HG03521 (cell line): Measurements from ENCODE around the gene NEURL1.

Source experiments
- ATAC-seq: cut with Tn5 transposase; IDR thresholded peaks from one replicate; pipeline ENCODE4 v1.9.1; 2021; ENCODE audit warnings: mild to moderate bottlenecking, moderate library complexity; ENCODE audit not compliant: unreplicated experiment

NEURL1 gene

DNA sequence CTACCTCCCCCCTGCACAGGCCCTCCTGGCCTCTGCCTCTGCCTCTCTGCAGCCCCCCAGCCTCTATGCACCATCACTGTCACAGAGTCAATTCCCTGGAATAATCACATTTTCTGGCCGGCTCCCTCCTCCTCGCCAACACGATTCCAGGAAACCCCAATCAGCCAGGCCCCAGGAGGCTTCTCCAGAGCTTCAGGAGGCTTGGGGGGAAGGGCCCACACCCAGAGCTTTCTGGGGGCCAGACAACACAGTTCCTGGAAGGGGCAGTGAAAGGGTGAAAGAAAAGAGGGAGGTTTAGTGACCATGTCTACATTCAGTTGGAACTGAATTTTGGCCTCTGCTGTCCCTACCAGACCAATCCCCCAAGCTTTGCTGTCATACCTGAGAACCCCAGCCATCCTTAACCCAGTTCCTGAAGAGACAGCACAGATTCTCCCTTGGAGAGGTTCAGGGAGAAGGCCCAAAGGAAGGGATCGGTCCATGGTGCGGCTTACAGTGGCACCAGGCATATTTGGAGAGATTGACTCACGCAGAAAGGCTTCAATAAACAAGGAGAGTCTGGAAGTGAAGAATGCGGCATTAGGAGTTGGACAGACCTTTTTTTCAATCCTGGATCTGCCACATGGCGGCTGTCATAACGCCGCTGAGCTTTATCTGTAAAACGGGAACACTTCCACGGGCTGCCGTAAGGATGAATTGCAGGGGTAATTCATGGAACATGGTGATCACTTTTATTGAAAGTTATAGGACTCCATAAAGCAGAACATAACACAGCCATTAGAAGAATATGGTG is 89.0 kb downstream of the NEURL1 start:
- ATAC-seq: no peak

DNA sequence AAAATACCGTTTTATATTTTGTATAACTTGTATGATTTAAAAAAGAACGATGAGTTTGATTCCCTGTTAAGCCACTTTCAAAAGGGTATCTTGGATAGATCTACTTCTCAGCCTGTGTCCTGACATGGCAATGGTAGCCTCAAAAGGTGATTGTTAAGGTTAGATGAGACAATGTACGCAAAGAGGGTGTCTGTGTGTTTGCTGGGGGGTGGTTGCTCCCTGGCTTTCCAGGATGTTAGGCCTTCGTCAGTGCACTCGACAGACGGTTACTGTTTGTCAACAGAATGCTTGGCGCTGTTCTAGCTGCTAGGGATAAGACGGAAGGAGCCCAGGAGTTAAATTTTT is 90.3 kb downstream of the NEURL1 start:
- no peak for ATAC-seq

DNA sequence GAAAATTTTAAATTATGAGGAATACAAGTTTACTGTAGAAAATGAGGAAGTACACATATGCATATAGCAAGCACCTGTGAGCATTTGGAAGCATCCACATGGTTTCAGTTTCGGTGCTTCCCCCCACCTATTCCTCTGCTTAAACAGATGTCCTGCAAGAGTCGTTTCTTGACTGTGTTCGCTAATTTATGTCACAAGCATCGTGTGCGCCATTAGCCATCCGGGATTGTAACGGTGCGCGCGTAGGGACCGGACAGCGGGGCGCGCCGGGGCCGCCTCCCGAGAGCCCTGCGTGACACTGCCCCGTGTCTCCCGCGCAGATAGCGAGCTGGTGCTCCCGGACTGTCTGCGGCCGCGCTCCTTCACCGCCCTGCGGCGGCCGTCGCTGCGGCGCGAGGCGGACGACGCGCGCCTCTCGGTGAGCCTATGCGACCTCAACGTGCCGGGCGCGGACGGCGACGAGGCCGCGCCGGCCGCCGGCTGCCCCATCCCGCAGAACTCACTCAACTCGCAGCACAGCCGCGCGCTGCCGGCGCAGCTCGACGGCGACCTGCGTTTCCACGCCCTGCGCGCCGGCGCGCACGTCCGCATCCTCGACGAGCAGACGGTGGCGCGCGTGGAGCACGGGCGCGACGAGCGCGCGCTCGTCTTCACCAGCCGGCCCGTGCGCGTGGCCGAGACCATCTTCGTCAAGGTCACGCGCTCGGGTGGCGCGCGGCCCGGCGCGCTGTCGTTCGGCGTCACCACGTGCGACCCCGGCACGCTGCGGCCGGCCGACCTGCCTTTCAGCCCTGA is 90.9 kb downstream of the NEURL1 start:
- no peak for ATAC-seq

DNA sequence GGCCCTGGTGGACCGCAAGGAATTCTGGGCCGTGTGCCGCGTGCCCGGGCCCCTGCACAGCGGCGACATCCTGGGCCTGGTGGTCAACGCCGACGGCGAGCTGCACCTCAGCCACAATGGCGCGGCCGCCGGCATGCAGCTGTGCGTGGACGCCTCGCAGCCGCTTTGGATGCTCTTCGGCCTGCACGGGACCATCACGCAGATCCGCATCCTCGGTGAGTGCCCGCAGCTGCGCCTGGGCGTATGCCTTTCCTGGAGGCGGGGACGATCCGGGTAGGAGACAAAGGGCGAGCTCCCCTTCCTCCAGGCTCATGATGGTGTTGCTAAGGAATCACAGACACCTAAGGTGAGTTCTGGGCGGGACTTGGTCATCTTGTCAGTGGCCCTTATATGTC is 91.5 kb downstream of the NEURL1 start:
- no peak for ATAC-seq

DNA sequence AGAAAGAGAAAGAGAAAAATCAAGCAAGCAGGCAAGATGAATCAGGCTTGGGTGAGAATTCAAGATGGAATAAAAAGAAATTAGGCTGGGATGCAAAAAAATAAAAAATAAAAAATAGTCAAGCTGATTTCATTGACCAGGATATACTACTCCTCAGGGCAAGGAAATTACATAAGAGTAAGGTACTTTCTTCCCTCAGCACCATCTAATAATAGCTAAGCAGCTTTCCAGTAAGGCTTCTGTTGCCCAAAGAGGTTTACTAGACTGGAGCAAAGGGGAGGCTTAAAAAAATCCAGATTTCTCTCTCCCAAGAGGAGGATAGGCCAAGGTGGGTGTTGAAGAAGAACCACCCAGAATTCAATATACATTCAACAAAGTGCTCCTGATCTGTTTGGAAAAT is 93.6 kb downstream of the NEURL1 start:
- ATAC-seq: no peak

DNA sequence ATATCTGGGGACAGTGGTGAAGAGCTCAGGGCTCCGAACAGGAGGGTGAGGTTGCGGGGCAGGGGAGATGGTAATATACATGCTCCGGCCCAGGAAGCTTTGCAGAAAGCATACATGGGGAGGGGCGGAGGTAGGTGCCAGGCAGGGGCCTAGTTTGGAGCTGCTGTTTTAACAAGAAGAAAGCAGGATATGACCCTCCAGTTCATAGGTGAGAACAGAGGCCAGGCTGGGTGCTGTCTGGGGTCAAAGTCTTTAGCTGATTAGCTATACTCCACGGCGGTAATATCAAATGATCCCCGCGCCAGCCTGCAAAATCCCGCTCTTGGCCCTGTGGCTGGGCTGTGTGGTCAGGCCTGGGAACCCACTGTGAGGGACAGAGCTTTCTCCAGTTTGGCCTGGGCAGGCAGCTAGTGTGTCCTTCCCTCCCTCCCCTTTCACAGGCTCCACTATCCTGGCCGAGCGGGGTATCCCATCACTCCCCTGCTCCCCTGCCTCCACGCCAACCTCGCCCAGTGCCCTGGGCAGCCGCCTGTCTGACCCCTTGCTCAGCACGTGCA is 95.6 kb downstream of the NEURL1 start:
- no peak for ATAC-seq

DNA sequence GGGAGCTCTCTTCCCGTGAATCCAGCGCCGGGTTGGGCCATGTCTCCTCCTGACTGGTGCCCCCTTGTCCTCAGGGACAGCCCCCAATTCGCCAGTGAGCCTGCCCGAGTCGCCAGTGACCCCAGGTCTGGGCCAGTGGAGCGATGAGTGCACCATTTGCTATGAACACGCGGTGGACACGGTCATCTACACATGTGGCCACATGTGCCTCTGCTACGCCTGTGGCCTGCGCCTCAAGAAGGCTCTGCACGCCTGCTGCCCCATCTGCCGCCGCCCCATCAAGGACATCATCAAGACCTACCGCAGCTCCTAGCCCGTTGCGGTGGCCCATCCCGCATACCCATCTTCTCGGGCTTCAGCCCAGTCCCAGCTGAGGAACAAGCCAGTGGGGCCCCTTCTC is 96.6 kb downstream of the NEURL1 start:
- no peak for ATAC-seq

DNA sequence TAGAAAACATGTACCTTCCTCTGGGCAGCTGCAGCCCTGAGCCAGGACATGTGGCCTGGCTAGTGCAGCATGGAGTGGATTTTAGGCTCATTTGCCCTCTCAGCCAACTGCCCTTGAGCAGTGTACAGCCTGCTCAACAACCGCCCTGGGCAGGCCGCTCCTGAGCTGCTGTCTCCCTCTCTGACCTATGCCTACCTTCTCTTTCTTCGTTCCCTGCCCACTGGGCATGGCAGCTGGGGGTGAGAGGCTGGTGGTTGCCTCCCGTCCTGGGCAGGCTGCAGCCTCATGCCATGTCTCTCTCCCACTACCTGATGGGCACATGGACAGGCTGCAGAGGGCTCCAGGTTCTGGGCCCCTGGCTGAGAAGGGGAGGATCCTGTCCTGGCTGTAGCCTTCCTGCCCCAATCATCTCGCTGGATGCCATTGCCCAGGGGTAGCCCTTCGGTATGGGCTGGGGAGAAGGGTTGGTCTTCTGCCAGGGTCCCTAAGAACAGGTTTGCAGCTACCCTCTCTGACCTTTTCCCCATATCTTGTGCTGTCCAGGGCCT is 97.3 kb downstream of the NEURL1 start:
- no peak for ATAC-seq

DNA sequence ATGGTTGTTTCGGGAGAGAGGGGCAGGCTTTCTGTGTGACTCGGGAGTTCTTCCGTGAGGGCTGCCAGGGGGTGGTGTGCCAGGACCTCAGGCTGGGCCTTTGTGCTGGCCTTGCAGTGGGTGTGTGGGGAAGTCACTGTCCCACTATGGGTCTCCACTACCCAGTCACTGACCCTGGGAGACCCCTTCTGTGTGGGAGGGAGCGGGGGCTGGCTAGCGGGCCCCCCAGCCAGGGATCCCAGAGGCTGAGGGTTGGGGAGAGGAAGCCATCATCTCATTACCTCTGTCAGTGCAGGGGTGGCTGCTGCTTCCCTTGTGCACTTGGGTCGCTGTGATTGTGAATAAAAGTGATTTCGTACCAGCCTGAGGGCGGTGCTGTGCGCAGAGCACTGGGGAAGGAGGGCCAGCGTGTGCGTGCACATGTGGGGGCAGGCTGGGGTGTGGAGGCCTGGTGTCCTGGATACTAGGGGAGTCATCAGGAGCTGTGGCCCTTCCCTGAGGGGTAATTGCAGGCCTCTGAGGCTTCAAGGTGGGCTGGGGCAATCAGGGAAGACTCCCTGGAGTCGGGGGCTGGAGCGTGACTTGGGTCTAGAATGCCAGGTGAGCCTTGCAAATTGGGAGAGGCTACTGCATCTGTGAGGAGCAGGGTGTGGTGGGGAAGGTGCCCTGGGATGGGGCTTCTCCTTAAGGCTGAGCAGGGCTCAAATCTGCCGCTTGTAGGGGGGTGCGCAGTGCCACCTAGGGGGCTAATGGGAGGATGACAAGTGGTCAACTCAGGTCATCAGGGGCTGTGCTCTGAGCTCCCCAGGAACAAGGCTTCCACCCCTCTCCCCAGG is 98.9 kb downstream of the NEURL1 start:
- no peak for ATAC-seq

DNA sequence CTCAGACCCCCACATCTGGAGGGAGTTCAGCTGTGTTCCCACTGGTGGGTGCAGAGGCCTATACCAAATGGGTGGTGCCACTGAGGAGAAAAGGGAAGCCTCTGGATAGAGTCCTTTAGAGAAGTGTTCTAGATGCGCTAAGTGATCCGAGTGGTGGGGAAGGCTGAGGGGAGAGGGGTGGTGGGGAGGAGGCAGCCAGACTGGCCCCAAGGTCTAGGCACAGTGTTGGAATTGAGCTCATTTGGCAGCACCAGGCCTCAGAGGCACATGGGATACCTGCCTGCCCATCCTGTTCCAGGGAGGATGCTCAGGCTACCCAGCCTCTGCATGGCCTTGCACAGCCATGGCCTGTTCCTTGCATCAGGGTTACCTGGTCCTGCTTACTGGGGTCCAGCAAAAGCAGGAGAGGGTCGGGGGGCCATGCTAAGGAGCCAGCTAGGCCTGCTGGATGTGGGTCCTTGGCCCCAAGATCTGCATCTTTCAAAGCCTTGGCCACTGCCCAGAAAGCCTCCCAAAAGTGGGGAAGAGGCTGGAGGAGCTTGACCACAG is 99.6 kb downstream of the NEURL1 start:
- no peak for ATAC-seq

DNA sequence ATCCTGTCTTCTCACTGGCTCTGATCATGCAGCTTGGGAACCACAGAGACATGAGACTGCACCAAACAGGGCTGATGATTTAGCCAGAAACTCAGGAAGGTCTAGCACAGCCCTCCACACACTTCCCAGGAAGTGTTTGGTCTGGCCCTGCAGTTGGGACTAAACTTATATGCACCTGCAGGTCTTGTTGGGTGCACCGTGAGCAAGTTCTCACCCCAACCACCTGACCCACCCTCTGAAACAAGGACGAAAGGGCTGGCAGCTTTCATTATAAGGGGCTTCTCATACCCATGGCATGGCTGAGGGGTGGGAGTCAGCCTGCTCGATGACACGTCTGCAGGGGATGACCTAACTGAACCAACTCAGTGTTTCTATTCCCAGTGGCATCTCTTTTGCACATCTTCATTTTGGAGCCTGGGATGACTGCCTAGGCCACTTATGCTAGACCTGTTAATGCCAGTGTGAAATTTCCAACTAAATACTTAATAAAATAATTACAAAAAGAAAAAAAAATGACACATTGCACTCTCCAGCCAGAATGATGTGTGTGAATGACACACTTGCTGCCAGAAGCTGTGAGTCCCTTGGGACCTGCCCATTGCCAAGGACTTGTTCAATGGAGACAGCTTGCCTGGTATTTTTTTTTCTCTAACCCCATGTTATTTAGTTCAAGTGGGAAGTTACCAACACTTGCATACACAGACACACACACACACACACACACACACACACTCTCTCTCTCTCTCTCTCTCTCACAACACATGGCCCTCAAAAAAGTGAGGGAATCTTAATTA is 102.6 kb downstream of the NEURL1 start:
- ATAC-seq: no peak

DNA sequence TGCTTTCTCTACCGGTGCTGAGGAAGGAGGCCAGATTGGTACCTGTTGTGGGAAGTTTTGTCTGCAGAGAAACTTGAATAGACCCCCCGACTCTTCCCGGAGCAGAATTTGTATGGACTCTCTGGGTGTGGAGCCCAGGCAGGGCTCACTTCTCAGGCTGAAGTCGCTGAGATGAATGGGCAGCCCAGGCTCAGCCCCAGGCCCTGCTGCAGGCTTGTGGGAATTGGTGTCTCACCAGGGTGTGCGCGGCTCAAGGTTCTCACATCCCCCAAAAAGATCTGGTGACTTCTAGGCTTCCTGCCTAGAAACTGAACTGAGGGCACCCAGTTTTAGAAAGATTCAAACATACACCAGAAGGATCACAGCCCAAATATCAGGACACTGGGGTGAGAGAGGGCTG is 103.5 kb downstream of the NEURL1 start:
- no peak for ATAC-seq

DNA sequence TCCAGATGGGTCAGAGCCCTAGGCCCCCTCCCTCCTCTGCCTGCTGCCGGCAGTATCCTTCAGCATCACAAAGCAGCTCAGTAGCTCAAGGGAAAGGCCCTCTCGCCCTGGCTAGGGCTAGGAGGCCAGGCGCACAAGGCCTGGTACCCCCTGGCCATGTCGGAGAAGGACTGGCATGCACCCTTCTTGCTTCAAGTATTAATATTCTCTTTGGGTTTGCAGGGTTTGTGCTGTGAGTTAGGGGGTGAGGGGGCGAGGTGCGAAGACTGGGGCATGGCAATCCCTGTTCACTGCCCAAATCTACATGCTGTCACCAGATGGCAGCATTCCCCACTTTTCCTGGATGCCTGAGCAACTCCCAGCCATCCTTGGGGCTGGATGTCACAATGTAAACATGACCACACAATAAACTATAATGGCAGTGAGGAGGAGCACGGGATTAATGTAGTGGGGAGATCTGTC is 105.2 kb downstream of the NEURL1 start:
- no peak for ATAC-seq

DNA sequence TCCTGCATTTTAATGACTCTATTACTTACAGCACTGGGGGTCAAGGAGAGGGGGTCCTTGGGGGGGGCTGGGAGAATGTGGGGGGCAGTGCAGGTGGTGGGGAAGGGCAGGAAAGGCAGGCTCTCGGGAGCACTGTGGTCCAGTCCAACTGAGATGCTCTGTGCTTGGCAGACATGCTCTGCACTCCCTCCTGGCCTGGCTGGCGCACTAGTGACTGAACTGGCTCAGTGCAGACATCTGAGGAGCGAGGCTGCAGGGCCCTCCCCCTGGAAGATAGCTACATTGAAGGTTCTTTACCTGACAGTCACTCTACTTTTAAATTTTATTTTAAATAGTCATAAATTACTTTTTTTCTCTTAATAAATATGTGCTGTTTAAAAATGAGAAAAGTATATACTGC is 105.7 kb downstream of the NEURL1 start:
- no peak for ATAC-seq

DNA sequence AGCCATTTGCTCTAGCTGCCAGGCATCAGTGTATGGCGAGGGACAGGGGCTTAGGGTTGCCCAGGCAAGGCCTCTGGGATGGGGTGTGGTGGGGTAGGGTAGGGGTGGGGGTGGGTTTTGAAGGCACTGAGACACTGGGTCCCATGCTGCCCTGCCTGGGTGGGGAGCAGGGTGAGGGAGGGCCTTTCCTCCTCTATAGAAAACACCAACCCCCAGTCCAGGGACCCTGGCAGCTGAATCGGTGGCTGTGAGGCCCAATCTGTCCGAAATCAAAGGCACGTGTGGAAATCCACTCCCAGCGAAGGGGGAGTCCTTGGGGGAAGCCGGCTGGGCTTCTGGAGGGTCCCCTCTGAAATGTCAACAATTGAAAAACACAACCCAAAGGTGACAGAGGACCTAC is 106.4 kb downstream of the NEURL1 start:
- no peak for ATAC-seq

DNA sequence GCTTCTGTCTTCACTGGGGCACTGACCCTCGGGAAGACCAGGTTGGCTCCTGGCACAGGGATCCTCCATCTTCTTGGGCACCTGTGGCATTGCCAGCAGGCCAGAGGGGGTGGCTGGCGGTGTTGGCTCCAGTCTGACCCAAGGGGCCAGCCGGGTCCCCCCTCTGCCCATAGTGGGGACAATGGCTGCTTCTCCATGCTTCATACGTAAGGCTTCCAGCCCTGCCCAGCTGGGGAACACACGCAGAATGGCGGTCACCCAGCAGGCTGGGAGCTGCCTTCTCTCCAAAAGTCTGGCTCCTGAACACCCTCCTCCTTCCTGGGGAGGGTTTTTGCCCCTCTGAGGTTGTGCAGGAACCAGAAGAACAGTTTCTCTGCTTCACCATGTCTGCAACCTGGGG is 106.8 kb downstream of the NEURL1 start:
- ATAC-seq: no peak

DNA sequence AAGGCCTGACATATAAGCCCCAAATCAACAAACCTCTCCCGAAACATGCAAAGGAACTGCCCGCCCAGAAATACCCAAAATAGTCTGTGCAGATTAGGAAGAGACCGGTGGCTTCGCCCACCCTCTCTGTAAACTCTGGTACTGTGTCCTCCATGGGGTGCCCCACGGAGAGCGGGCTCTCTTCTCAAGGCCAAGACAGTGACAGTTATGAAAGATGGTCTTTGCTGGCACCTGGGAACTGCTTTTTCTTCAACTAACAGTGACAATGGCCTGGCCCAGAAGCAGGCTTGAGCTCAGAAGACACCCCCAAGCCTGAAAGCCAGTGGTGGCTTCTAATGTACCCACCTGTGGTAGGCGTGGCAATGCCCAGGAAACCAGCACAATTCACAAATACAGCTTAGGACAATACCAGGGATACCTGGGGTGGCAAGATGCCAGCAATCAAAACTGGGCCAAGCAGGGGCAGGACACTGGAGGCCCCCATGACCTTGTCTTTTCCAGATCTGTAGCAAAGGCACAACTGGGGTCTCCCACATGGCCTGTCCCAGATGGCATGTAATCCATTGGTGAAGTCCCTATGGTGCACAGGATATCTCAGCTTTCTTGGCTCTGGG is 107.6 kb downstream of the NEURL1 start:
- no peak for ATAC-seq

DNA sequence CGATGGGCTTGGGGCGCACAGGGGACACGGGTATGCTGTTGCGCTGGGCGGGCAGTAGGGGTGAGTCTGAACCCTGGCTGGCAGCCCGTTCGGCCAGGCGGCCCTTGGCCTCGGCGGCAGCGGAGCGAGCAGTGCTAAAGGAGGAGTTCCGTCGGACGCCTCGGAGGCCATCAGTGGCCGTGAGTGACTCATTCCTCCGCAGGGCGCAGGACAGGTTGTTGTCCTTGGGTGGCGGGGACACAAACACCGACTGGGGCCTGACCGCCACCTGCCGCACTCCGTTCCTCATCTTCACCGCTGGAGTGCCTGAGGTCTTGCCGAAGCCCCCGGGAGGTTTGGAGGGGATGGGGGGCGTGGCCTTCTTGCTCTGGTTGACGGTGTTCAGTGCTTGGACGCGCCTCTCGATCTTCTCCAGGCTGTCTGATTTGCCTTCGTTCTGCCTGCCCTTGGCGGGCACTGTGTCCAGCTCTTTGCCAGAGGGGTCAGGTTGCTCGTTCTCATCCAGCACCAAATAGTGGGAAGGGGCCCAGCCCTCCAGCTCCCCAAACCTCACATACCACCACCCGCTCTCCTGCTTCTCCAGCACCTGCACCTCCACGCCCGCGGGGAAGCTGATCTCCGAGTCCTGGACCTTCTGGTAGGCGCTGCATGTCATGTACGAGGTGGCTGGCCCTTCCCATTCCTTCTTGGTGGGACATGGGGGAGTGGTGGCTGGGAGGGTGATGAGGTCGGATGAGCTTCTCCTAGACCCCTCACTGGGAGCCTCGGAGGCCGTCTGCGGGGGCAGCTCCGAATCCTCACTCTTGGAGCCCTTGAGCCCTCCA is 108.7 kb downstream of the NEURL1 start:
- ATAC-seq: no peak

DNA sequence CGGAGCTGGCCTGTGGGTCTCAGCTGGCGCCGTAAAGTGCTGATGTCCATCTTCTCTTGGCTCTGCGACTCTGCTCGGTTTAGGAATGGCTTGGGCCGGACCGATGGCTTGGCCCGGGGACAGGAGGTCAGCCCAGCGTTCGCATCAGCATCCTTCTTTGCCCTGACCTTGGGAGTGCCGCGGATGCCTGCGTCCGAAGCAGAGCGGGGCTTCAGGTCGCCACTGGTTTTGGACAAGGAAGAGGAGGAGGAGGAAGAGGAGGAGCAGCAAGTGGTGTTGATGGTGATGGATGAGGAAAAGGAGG is 109.3 kb downstream of the NEURL1 start:
- no peak for ATAC-seq
